GM15510 (cell line): ENCODE results near the gene IL19.
A peak's percentile ranks its signal among the peaks of the same experiment; 100 is the strongest.

Experiments
- POLR2A ChIP-seq: IDR thresholded peaks from 3 replicates; pipeline ENCODE4 v1.6.1; 2011; ENCODE audit warnings: borderline replicate concordance; ENCODE audit not compliant: insufficient read length; ENCODE audit errors: extremely low read depth

The IL19 gene, protein sequence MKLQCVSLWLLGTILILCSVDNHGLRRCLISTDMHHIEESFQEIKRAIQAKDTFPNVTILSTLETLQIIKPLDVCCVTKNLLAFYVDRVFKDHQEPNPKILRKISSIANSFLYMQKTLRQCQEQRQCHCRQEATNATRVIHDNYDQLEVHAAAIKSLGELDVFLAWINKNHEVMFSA

DNA sequence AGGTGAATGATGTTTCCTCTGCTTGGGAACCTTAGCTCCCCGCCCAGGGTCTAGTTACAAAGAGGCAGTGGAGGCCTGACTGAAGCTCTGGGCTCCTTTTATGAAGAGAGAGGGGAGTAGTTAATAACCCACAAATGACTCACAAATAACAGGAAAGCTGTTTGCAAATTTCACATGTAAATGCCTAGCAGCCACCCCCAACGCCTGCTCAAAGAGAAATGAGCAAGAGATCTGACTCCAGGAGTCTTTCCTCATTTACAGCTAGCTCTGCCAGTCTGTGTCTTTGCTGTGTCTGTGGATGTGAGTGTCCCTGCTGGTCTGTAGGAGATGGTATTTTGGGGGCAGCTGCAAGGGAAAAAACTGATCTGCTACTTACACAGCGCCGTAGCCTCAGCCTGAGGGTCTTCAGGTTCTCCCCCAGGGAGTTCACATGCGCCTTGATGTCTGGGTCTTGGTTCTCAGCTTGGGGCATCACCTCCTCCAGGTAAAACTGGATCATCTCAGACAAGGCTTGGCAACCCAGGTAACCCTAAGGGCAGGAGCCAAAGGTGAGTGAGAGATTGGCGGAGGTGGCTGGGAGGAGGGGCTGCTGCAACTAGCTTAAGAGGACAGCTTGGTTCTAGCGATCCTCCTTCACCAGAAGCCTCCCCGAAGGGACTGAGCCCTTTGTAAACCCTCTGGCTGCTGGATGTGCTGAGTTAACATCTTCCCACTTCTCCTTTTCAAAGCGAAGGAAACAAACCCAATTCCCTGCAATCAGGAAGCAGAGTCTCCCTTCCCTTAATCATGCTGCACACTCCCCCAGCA lies at the start of gene IL19:
Gene IL19 (plus strand): TSS at position 243 of the 807 bp plus-strand sequence. CDS start 65,890 bp downstream, outside the sequence.
- peak; percentile 59 for TF ChIP-seq POLR2A

DNA sequence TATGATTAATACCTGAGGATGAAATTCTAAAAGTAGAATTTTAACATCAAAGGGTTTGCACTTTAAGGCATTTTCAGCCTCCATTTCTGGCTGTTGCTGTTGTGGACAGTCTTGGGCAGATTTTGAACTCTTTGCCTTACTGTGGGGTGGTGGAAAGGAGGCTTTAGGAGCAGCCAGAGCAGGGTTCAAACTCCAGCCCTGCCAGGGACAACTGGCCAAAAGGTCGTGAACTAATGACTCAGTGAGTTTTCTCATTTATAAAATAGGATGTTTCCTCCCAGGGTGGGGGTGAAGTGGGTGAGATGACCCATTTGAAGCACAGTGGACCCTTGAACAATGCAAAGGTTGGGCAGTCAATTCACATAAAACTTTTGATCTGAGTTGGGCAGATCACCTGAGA lies 49.1 kb upstream of the IL19 start:
- no peak for TF ChIP-seq POLR2A

DNA sequence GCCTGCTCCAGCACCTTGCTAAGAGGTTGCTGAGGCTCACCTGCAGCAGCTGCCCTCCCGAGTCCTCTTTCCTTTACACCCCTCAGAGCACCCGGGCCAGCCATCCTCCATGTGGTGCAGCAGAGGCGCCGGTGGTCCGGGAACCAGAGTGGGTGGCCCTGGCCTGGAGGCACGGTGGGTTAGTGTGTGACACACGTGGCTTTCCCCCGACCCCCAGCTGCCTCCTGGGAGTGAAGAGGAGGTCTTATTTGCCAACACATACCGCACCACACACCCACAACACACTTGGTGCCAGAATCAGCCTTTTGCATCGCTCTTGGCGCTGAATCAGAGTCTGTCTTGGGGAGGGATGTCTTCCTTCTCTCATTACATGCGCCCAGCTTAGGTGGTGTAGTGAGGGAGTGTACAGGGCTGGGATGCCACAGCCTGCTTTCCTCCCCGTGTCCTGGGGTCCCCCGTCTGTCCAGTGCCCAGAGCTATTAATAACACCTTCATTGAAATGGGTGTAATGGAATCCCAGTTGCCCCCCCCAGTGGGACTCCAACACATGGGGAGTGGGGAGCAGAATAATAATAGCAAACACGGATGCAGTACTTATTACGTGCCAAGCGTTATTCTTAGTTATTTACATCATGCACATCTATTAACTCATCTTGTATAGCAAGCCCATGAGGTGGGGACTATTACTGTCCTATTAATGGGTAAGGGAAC lies 47.7 kb upstream of the IL19 start:
- no peak for TF ChIP-seq POLR2A

- no peak for TF ChIP-seq POLR2A
Measured at GRCh38 chr1:206723462-206723804, 47.1 kb upstream of the IL19 start.

DNA sequence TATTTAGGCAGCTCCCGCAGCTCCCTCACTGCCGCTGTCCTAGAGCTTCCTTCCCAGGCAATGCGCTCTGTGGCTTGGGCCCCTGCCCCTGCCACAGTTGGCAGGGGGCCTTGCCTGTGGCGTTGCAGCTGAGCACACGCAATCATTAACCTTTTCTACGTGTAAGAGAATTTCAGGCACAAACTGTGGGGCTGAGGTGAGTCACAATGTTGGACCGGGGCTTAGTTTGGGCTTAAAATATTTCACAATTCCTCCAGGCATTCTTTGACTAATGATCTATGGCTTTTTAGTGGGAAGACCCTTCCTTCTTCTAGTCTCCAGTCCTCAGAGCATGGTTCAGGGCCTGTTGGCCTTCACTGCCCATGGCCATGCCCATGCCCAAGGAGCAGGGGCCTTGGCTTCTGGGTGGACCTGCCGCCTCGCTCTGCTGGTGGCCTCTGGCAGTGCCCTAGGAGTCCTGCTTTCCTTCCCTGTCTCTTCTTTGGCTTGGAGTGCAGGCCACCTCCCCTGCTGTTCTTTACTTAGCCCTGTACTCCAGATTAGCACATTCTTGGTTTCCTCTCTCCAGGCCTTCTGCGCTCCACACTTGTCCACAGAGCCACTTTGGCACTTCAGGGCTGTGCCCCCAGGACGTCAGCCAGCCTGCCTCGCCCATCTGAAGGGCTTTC lies 46.6 kb upstream of the IL19 start:
- TF ChIP-seq POLR2A: no peak

- no peak for TF ChIP-seq POLR2A
Measured at GRCh38 chr1:206725109-206725963, 45.2 kb upstream of the IL19 start.

- no peak for TF ChIP-seq POLR2A
Measured at GRCh38 chr1:206727981-206728696, 42.4 kb upstream of the IL19 start.

- no peak for TF ChIP-seq POLR2A
Measured at GRCh38 chr1:206728697-206728987, 41.9 kb upstream of the IL19 start.

DNA sequence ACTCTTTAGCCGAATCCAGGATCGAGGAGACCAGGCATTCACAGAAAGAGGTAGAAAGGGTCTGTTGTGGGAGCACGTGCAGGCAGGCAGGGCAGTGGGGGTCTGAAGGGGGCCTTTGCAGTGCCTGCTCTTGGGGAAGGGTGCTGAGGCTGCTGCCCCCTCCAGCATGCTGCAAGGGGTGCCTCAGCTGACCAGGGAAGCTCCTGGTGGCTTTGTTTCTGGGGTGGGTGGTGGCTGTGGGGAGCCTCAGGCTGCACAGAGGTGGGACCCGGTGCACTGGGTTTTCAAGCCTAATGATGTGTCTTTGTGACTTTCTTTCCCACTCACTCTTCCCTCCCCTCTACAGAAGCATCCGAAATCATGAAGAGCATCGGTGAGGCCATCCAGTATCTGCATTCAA lies 41.5 kb upstream of the IL19 start:
- TF ChIP-seq POLR2A: no peak

GRCh38 chr1:206729507-206729906 lies 41.1 kb upstream of the IL19 start:
- no peak for TF ChIP-seq POLR2A

DNA sequence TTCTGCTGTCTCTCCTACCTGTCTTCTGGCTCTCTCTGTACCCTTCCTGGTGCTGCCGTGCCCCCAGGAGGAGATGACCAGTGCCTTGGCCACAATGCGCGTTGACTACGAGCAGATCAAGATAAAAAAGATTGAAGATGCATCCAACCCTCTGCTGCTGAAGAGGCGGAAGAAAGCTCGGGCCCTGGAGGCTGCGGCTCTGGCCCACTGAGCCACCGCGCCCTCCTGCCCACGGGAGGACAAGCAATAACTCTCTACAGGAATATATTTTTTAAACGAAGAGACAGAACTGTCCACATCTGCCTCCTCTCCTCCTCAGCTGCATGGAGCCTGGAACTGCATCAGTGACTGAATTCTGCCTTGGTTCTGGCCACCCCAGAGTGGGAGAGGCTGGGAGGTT lies 38.1 kb upstream of the IL19 start:
- TF ChIP-seq POLR2A: no peak

GRCh38 chr1:206732992-206733391 lies 37.6 kb upstream of the IL19 start:
- TF ChIP-seq POLR2A: no peak

DNA sequence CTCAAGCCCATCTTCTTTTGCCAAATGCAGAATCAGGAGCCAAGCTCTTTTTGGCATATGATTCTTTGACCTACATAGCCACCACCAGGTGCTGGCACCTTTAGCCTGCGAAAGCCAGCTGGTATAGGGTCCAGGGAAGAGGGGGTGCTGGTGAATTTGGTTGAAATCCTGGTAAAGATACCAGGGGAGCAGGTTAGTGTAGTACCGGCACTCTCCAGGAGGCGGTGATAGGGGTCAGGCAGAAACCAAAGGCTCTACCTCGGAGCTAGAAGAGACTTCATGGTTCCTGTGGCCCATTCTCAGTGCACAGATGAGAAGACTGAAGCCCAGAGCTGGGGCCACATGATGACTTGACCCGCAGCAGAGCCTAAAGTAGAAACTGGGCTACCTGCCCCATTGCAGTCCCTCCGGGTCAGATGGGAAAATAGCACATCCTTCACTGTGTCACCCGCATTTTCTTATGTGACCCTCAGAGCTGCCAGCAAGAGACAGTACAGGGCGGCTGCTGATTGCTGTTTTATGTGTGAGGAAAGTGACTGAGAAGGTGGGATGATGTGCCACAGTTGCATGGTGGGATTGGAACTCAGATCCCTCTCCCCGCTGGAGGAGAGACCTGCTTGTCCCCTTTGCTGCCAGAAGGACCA lies 36.0 kb upstream of the IL19 start:
- no peak for TF ChIP-seq POLR2A
